WTC11 (cell line): ENCODE measurements around the gene SYCE1L. TPM values are rescaled to one million over a fixed set of nuclear protein-coding genes. Genes with fewer than 3 reads are reported as not detected.

Experiments
- ATAC-seq: fragments of 200-7000 bp; cut with Tn5 transposase; 2 replicates; pipeline ENCODE4 v1.10.0; 2021; ENCODE audit warnings: mild to moderate bottlenecking, moderate library complexity
- CTCF ChIA-PET: fragments of 300-600 bp; sonication (Branson Sonifier 250); formaldehyde crosslinking; loops from one replicate; lab custom pipeline; 2021; ENCODE audit warnings: antibody characterized with exemption; lab: Charles Lee
- POLR2A ChIA-PET: fragments of 350-600 bp; sonication (Branson Sonifier 250); formaldehyde crosslinking; loops from one replicate; lab custom pipeline; 2021; ENCODE audit warnings: antibody characterized with exemption; lab: Charles Lee
- DNase-seq: peaks from one replicate; pipeline ENCODE4 v3.0.0; 2021; ENCODE audit warnings: low spot score
- H3K27ac Mint-ChIP-seq: 2 replicates; pipeline ENCODE4 v1.8.0; 2021; ENCODE audit warnings: mixed read lengths
- H3K27me3 Mint-ChIP-seq: 2 replicates; pipeline ENCODE4 v1.8.0; 2021; ENCODE audit warnings: low read depth, mild to moderate bottlenecking, moderate library complexity, mixed read lengths
- H3K36me3 Mint-ChIP-seq: 2 replicates; pipeline ENCODE4 v1.8.0; 2021; ENCODE audit warnings: mixed read lengths
- H3K4me1 Mint-ChIP-seq: 2 replicates; pipeline ENCODE4 v1.8.0; 2022; ENCODE audit warnings: mixed read lengths
- H3K4me3 Mint-ChIP-seq: 2 replicates; pipeline ENCODE4 v1.8.0; 2021; ENCODE audit warnings: mild to moderate bottlenecking, moderate library complexity, mixed read lengths
- H3K9me3 Mint-ChIP-seq: 2 replicates; pipeline ENCODE4 v1.8.0; 2021; ENCODE audit warnings: mixed read lengths
- CREM ChIP-seq: sonication (generic); formaldehyde crosslinking; IDR thresholded peaks from 2 replicates; pipeline ENCODE4 v1.8.1; 2022; ENCODE audit warnings: mild to moderate bottlenecking, missing genetic modification reagents, moderate library complexity
- GRHL2 ChIP-seq: fragments of 250-450 bp; sonication (Bioruptor Pico); IDR thresholded peaks from 2 replicates; pipeline ENCODE4 v1.8.0; 2022; ENCODE audit warnings: mild to moderate bottlenecking, moderate library complexity; ENCODE audit not compliant: insufficient replicate concordance, severe bottlenecking
- GTF2I ChIP-seq: fragments of 250-450 bp; sonication (Bioruptor Pico); conservative IDR thresholded peaks from 2 replicates; pipeline ENCODE4 v1.4.0; 2021; ENCODE audit warnings: mild to moderate bottlenecking
- JAZF1 ChIP-seq: fragments of 250-450 bp; sonication (Bioruptor Pico); IDR thresholded peaks from 2 replicates; pipeline ENCODE4 v1.9.0; 2021; ENCODE audit warnings: moderate library complexity, mild to moderate bottlenecking, inconsistent platforms
- MXD4 ChIP-seq: fragments of 250-450 bp; sonication (Bioruptor Pico); IDR thresholded peaks from 2 replicates; pipeline ENCODE4 v1.8.0; 2021; ENCODE audit warnings: mild to moderate bottlenecking, moderate library complexity, borderline replicate concordance
- NR1H2 ChIP-seq: sonication (generic); formaldehyde crosslinking; IDR thresholded peaks from 2 replicates; pipeline ENCODE4 v1.9.0; 2021; ENCODE audit warnings: mild to moderate bottlenecking, moderate library complexity, missing genetic modification reagents
- OVOL2 ChIP-seq: fragments of 250-450 bp; sonication (Bioruptor Pico); IDR thresholded peaks from 2 replicates; pipeline ENCODE4 v1.9.0; 2021; ENCODE audit warnings: mild to moderate bottlenecking, borderline replicate concordance
- SMAD3 ChIP-seq: sonication (generic); formaldehyde crosslinking; IDR thresholded peaks from 2 replicates; pipeline ENCODE4 v1.8.0; 2022; ENCODE audit warnings: missing genetic modification reagents, mild to moderate bottlenecking, borderline replicate concordance
- SOX15 ChIP-seq: fragments of 250-450 bp; sonication (Bioruptor Pico); IDR thresholded peaks from 2 replicates; pipeline ENCODE4 v1.9.0; 2021; ENCODE audit warnings: mild to moderate bottlenecking
- TP53 ChIP-seq: sonication (generic); formaldehyde crosslinking; IDR thresholded peaks from 2 replicates; pipeline ENCODE4 v1.8.1; 2023; ENCODE audit warnings: mild to moderate bottlenecking, missing genetic modification reagents
- ZNF138 ChIP-seq: sonication (generic); formaldehyde crosslinking; conservative IDR thresholded peaks from 2 replicates; pipeline ENCODE4 v1.8.1; 2022; ENCODE audit warnings: mild to moderate bottlenecking, moderate library complexity, missing genetic modification reagents
- ZNF263 ChIP-seq: sonication (generic); formaldehyde crosslinking; IDR thresholded peaks from 2 replicates; pipeline ENCODE4 v1.8.1; 2022; ENCODE audit warnings: low read depth, mild to moderate bottlenecking, moderate library complexity, missing genetic modification reagents
- ZNF317 ChIP-seq: sonication (generic); formaldehyde crosslinking; IDR thresholded peaks from 2 replicates; pipeline ENCODE4 v1.8.1; 2023; ENCODE audit warnings: low read depth, mild to moderate bottlenecking, moderate library complexity, missing genetic modification reagents, borderline replicate concordance
- ZNF416 ChIP-seq: fragments of 250-450 bp; sonication (Bioruptor Pico); IDR thresholded peaks from 2 replicates; pipeline ENCODE4 v1.9.0; 2021; ENCODE audit warnings: mild to moderate bottlenecking, inconsistent platforms
- total RNA-seq: library from RNA; stranded (reverse); gene quantifications from 3 replicates; pipeline ENCODE4 v1.2.3, GENCODE V29; 2021
- TF ChIP-seq, protein P1 (sequence below): fragments of 250-450 bp; sonication (Bioruptor Pico); IDR thresholded peaks from 2 replicates; pipeline ENCODE4 v1.8.0; 2021; ENCODE audit warnings: mild to moderate bottlenecking
- TF ChIP-seq, protein P2 (sequence below): sonication (generic); formaldehyde crosslinking; IDR thresholded peaks from 2 replicates; pipeline ENCODE4 v1.8.0; 2022; ENCODE audit warnings: missing genetic modification reagents
- TF ChIP-seq, protein P3 (sequence below): sonication (generic); formaldehyde crosslinking; IDR thresholded peaks from 2 replicates; pipeline ENCODE4 v1.8.0; 2023; ENCODE audit warnings: mild to moderate bottlenecking, missing genetic modification reagents
- TF ChIP-seq, protein P4 (sequence below): sonication (generic); formaldehyde crosslinking; IDR thresholded peaks from 2 replicates; pipeline ENCODE4 v1.8.1; 2023; ENCODE audit warnings: mild to moderate bottlenecking, missing genetic modification reagents, moderate library complexity
- TF ChIP-seq, protein P5 (sequence below): sonication (generic); formaldehyde crosslinking; IDR thresholded peaks from 2 replicates; pipeline ENCODE4 v1.8.1; 2022; ENCODE audit warnings: low read depth, missing genetic modification reagents, borderline replicate concordance
- TF ChIP-seq, protein P6 (sequence below): sonication (generic); formaldehyde crosslinking; IDR thresholded peaks from 2 replicates; pipeline ENCODE4 v1.8.1; 2022; ENCODE audit warnings: missing genetic modification reagents, borderline replicate concordance
- TF ChIP-seq, protein P7 (sequence below): sonication (generic); formaldehyde crosslinking; conservative IDR thresholded peaks from 2 replicates; pipeline ENCODE4 v1.8.1; 2022; ENCODE audit warnings: mild to moderate bottlenecking, missing genetic modification reagents
- TF ChIP-seq, protein P8 (sequence below): sonication (generic); formaldehyde crosslinking; IDR thresholded peaks from 2 replicates; pipeline ENCODE4 v1.8.1; 2023; ENCODE audit warnings: mild to moderate bottlenecking, missing genetic modification reagents

The SYCE1L gene
- total RNA-seq, 1 experiment from 2014 or later, result 7.0 TPM

DNA sequence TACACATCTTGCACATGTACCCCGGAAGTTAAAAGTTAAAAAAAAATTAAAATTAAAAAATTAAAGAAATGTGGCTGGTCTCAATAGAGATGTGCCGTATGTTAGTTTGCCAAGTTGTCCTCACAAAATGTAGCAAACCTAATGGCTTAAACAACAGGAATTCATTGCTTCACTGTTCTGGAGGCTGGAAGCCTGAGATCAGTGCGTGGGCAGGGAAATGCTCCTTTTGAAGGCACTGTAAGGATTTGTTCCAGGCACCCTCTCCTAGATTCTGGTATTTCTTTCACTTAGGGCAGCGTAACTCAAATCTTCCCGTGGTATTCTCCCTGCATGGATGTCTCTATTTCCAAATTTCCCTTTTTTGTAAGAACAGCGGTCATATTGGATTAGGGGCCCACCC lies 40.9 kb upstream of the SYCE1L start:
- H3K27me3 Mint-ChIP-seq, result peaks cover 3% of the 10 kb centered on the region; the same call in 1 of the 2 replicates
- no peaks in the 10 kb centered on the region for H3K4me1 Mint-ChIP-seq
- ChIA-PET POLR2A (no interaction called here), CTCF (no interaction called here)
- peaks cover 59% of the 10 kb centered on the region for H3K9me3 Mint-ChIP-seq
- DNase-seq, result no peak
- H3K4me3 Mint-ChIP-seq, result no peak overlapping the region
- no peak for ATAC-seq
- TF ChIP-seq, protein P1, sequence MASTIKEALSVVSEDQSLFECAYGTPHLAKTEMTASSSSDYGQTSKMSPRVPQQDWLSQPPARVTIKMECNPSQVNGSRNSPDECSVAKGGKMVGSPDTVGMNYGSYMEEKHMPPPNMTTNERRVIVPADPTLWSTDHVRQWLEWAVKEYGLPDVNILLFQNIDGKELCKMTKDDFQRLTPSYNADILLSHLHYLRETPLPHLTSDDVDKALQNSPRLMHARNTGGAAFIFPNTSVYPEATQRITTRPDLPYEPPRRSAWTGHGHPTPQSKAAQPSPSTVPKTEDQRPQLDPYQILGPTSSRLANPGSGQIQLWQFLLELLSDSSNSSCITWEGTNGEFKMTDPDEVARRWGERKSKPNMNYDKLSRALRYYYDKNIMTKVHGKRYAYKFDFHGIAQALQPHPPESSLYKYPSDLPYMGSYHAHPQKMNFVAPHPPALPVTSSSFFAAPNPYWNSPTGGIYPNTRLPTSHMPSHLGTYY, result no peak
- TF ChIP-seq, protein P2, sequence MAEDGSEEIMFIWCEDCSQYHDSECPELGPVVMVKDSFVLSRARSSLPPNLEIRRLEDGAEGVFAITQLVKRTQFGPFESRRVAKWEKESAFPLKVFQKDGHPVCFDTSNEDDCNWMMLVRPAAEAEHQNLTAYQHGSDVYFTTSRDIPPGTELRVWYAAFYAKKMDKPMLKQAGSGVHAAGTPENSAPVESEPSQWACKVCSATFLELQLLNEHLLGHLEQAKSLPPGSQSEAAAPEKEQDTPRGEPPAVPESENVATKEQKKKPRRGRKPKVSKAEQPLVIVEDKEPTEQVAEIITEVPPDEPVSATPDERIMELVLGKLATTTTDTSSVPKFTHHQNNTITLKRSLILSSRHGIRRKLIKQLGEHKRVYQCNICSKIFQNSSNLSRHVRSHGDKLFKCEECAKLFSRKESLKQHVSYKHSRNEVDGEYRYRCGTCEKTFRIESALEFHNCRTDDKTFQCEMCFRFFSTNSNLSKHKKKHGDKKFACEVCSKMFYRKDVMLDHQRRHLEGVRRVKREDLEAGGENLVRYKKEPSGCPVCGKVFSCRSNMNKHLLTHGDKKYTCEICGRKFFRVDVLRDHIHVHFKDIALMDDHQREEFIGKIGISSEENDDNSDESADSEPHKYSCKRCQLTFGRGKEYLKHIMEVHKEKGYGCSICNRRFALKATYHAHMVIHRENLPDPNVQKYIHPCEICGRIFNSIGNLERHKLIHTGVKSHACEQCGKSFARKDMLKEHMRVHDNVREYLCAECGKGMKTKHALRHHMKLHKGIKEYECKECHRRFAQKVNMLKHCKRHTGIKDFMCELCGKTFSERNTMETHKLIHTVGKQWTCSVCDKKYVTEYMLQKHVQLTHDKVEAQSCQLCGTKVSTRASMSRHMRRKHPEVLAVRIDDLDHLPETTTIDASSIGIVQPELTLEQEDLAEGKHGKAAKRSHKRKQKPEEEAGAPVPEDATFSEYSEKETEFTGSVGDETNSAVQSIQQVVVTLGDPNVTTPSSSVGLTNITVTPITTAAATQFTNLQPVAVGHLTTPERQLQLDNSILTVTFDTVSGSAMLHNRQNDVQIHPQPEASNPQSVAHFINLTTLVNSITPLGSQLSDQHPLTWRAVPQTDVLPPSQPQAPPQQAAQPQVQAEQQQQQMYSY (CRISPR knock-in tag), result no peak
- TF ChIP-seq, protein P3, sequence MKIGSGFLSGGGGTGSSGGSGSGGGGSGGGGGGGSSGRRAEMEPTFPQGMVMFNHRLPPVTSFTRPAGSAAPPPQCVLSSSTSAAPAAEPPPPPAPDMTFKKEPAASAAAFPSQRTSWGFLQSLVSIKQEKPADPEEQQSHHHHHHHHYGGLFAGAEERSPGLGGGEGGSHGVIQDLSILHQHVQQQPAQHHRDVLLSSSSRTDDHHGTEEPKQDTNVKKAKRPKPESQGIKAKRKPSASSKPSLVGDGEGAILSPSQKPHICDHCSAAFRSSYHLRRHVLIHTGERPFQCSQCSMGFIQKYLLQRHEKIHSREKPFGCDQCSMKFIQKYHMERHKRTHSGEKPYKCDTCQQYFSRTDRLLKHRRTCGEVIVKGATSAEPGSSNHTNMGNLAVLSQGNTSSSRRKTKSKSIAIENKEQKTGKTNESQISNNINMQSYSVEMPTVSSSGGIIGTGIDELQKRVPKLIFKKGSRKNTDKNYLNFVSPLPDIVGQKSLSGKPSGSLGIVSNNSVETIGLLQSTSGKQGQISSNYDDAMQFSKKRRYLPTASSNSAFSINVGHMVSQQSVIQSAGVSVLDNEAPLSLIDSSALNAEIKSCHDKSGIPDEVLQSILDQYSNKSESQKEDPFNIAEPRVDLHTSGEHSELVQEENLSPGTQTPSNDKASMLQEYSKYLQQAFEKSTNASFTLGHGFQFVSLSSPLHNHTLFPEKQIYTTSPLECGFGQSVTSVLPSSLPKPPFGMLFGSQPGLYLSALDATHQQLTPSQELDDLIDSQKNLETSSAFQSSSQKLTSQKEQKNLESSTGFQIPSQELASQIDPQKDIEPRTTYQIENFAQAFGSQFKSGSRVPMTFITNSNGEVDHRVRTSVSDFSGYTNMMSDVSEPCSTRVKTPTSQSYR (CRISPR knock-in tag), result no peak
- no peak for TF ChIP-seq GTF2I (CRISPR knock-in tag)
- TF ChIP-seq SOX15 (CRISPR knock-in tag), result no peak
- TF ChIP-seq OVOL2, result no peak
- H3K27ac Mint-ChIP-seq, result no peak overlapping the region
- peaks cover 26% of the 10 kb centered on the region for H3K36me3 Mint-ChIP-seq

DNA sequence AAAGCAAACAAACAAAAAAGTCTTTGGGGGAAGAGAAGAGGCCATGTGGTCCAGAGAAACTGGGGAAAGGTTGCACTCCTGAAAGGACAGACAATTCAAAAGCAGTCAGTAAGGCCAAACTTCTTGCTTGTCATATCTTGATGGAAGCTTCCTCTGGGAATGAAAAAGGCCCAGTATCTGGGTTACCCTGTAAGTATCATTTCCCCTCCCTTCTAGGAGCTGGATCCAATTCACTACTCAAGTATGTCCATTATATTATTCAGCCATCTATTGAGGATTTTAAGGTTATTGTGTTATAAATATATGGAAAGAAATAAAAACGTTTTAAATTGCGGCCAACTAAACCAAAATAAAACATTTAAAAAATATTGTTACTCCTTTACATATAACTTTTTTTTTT lies 34.2 kb upstream of the SYCE1L start:
- DNase-seq, result no peak
- Mint-ChIP-seq H3K4me1 (no peaks in the 10 kb centered on the region), H3K36me3 (peaks cover 13% of the 10 kb centered on the region), H3K27ac (no peak overlapping the region), H3K4me3 (no peak overlapping the region), H3K27me3 (no peaks in the 10 kb centered on the region), H3K9me3 (peaks cover 49% of the 10 kb centered on the region)
- ATAC-seq, result no peak
- ChIA-PET CTCF (no interaction called here), POLR2A (no interaction called here)
- TF ChIP-seq, protein P4, sequence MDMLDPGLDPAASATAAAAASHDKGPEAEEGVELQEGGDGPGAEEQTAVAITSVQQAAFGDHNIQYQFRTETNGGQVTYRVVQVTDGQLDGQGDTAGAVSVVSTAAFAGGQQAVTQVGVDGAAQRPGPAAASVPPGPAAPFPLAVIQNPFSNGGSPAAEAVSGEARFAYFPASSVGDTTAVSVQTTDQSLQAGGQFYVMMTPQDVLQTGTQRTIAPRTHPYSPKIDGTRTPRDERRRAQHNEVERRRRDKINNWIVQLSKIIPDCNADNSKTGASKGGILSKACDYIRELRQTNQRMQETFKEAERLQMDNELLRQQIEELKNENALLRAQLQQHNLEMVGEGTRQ (CRISPR knock-in tag), result no peak
- TF ChIP-seq SMAD3 (CRISPR knock-in tag) (no peak), NR1H2 (CRISPR knock-in tag) (no peak), ZNF317 (no peak), ZNF416 (CRISPR knock-in tag) (no peak), TP53 (no peak), ZNF138 (CRISPR knock-in tag) (no peak), MXD4 (CRISPR knock-in tag) (no peak), CREM (CRISPR knock-in tag) (no peak), JAZF1 (no peak), GRHL2 (CRISPR knock-in tag) (no peak), ZNF263 (no peak), GTF2I (CRISPR knock-in tag) (no peak)
- TF ChIP-seq, protein P5, sequence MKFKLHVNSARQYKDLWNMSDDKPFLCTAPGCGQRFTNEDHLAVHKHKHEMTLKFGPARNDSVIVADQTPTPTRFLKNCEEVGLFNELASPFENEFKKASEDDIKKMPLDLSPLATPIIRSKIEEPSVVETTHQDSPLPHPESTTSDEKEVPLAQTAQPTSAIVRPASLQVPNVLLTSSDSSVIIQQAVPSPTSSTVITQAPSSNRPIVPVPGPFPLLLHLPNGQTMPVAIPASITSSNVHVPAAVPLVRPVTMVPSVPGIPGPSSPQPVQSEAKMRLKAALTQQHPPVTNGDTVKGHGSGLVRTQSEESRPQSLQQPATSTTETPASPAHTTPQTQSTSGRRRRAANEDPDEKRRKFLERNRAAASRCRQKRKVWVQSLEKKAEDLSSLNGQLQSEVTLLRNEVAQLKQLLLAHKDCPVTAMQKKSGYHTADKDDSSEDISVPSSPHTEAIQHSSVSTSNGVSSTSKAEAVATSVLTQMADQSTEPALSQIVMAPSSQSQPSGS (CRISPR knock-in tag), result no peak
- TF ChIP-seq, protein P6, sequence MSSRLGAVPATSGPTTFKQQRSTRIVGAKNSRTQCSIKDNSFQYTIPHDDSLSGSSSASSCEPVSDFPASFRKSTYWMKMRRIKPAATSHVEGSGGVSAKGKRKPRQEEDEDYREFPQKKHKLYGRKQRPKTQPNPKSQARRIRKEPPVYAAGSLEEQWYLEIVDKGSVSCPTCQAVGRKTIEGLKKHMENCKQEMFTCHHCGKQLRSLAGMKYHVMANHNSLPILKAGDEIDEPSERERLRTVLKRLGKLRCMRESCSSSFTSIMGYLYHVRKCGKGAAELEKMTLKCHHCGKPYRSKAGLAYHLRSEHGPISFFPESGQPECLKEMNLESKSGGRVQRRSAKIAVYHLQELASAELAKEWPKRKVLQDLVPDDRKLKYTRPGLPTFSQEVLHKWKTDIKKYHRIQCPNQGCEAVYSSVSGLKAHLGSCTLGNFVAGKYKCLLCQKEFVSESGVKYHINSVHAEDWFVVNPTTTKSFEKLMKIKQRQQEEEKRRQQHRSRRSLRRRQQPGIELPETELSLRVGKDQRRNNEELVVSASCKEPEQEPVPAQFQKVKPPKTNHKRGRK, result no peak
- TF ChIP-seq, protein P7, sequence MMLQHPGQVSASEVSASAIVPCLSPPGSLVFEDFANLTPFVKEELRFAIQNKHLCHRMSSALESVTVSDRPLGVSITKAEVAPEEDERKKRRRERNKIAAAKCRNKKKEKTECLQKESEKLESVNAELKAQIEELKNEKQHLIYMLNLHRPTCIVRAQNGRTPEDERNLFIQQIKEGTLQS (CRISPR knock-in tag), result no peak
- TF ChIP-seq, protein P8, sequence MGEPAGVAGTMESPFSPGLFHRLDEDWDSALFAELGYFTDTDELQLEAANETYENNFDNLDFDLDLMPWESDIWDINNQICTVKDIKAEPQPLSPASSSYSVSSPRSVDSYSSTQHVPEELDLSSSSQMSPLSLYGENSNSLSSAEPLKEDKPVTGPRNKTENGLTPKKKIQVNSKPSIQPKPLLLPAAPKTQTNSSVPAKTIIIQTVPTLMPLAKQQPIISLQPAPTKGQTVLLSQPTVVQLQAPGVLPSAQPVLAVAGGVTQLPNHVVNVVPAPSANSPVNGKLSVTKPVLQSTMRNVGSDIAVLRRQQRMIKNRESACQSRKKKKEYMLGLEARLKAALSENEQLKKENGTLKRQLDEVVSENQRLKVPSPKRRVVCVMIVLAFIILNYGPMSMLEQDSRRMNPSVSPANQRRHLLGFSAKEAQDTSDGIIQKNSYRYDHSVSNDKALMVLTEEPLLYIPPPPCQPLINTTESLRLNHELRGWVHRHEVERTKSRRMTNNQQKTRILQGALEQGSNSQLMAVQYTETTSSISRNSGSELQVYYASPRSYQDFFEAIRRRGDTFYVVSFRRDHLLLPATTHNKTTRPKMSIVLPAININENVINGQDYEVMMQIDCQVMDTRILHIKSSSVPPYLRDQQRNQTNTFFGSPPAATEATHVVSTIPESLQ (CRISPR knock-in tag), result no peak
